ENCODE data around the gene OR11H7.
A peak's percentile ranks its signal among the peaks of the same experiment; 100 is the strongest.
"Not testable (repeated sequence)": the region's sequence is repeated elsewhere in the genome, so short reads cannot be mapped to it uniquely, and the experiment has no call there.

OR11H7 gene

DNA sequence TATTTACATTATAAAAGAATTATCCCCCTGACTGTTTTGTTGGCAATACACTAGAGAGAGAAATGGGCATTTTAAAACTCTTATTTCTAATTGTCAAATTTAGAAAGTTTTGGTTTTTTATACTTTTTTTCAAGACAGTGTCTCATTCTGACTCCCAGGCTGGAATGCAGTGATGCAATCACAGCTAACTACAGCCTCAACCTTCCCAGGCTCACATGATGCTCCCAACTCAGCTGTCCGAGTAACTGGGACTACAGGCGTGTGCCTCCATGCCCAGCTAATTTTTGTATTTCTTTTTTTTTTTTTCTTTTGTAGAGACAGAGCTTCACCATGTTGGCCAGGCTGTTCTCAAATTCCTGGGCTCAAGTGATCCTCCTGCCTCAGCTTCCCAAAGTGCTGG lies 13.6 kb upstream of the OR11H7 start:
- TF ChIP-seq, protein P1, sequence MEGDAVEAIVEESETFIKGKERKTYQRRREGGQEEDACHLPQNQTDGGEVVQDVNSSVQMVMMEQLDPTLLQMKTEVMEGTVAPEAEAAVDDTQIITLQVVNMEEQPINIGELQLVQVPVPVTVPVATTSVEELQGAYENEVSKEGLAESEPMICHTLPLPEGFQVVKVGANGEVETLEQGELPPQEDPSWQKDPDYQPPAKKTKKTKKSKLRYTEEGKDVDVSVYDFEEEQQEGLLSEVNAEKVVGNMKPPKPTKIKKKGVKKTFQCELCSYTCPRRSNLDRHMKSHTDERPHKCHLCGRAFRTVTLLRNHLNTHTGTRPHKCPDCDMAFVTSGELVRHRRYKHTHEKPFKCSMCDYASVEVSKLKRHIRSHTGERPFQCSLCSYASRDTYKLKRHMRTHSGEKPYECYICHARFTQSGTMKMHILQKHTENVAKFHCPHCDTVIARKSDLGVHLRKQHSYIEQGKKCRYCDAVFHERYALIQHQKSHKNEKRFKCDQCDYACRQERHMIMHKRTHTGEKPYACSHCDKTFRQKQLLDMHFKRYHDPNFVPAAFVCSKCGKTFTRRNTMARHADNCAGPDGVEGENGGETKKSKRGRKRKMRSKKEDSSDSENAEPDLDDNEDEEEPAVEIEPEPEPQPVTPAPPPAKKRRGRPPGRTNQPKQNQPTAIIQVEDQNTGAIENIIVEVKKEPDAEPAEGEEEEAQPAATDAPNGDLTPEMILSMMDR (IDR thresholded peaks at IDR 0.05; ENCODE audit: control insufficient read depth, extremely low read depth, insufficient read depth), result no peak
- H3K4me3 ChIP-seq (ENCODE audit: low read depth, low read length), result no peak overlapping the region
- no peak for DNase-seq (ENCODE audit: low read depth)

DNA sequence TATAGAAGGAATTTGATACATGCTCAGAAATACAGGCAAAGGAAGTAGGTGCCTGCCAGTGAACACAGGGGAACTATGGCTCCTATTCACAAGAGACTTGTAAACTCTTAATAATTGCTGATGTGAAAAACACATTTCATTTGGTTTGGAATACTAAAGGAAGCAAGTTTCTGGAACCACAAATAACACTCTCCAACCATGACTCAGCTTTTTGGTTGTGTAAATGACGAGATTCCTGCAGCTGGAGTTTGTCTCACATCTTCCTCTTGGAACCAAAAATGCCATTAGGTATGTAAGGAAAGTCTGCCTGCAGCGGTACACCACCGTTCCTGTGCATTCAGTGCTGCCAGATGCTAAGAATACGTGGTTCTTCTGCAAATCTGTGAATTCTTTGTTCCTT lies 9.7 kb upstream of the OR11H7 start:
- TF ChIP-seq, protein P1 (IDR thresholded peaks at IDR 0.05; ENCODE audit: control insufficient read depth, extremely low read depth, insufficient read depth), result no peak
- DNase-seq (ENCODE audit: low read depth), result no peak
- H3K4me3 ChIP-seq (ENCODE audit: low read depth, low read length), result no peak overlapping the region

DNA sequence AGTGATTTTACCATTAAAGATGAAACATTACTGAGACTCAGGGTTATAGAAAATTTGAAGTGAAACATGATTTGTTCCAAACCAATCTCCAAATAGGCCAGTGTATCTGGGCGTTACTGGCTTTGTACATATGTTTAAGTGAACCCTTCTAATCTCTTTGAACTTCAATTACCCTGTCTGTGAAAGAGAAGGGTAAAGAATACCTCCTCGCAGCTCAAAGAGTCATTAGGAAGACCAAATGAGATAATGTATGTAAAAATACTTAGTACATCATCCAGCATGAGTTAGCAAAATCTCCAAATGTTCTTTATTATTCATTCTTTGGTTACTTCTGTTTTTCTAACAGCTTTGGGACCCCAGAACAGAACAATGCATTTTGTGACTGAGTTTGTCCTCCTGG lies 5.4 kb upstream of the OR11H7 start, which contains the start of gene OR11H6:
Gene OR11H6, plus strand, starts transcription at position 301 of the 400 bp plus-strand sequence. Its CDS starts 0 bp downstream, at position 301.
- no peak within 1 kb of the TSS for H3K4me3 ChIP-seq (ENCODE audit: low read depth, low read length)
- no peak for DNase-seq (ENCODE audit: low read depth)
- TF ChIP-seq, protein P1 (IDR thresholded peaks at IDR 0.05; ENCODE audit: control insufficient read depth, extremely low read depth, insufficient read depth), result no peak

DNA sequence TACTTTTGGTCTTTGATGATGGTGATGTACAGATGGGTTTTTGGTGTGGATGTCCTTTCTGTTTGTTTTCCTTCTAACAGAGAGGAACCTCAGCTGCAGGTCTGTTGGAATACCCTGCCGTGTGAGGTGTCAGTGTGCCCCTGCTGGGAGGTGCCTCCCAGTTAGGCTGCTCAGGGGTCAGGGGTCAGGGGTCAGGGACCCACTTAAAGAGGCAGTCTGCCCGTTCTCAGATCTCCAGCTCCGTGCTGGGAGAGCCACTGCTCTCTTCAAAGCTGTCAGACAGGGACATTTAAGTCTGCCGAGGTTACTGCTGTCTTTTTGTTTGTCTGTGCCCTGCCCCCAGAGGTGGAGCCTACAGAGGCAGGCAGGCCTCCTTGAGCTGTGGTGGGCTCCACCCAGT lies 6.6 kb downstream of the OR11H7 start:
- not testable (repeated sequence) for DNase-seq (ENCODE audit: low read depth); H3K4me3 ChIP-seq (ENCODE audit: low read depth, low read length)

DNA sequence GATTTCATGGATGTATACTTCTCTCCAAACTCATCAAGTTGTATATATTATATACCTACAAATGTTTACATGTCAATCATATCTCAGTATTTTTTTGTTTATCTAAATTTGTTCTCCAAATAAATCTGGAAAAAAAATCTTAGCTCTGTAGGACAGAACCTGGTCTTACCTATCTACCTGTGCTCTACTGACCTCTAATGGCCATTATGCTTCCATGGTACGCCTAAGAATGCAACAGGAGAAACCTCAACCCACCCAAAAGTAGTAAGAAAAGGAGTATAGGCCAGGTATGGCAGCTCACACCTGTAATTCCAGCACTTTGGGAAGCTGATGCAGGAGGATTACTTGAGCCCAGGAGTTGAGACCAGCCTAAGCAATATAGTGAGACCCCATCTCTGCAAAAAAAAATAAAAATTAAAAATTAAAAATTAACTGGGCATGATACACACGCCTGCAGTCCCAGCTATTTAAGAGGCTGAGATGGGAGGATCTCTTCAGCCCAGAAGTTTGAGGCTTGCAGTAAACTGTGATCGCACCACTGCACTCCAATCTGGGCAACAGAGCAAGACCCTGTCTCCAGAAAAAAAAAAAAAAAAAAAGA lies 19.0 kb downstream of the OR11H7 start:
- TF ChIP-seq, protein P1 (IDR thresholded peaks at IDR 0.05; ENCODE audit: control insufficient read depth, extremely low read depth, insufficient read depth), result peak; percentile 82
- H3K4me3 ChIP-seq (ENCODE audit: low read depth, low read length), result no peak overlapping the region
- DNase-seq (ENCODE audit: low read depth), result peak; percentile 63

DNA sequence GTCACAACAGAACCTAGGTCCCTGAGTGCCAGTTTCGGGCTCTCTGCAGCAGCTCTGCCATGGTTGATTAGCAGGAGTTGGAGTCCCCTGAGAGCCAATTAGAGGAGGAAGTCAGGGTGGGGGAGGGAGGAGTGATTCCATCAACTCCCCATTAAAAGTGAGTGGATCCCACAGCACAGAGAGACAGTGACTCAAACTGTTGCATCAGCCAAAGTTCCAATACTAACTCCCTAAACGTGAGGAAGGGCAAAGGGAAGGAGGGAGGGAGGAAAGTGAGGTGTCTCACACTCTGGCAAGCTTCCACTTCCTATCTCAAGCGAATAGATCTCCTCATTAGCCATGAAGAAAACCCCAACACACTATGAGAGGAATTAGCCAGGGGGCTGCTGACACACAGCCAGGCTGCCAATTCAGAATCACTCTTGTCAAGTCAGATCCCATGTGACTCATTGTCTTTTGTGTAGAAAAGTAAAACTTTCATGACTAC lies 33.9 kb downstream of the OR11H7 start:
- DNase-seq (ENCODE audit: low read depth), result no peak
- H3K4me3 ChIP-seq (ENCODE audit: low read depth, low read length), result no peak overlapping the region

DNA sequence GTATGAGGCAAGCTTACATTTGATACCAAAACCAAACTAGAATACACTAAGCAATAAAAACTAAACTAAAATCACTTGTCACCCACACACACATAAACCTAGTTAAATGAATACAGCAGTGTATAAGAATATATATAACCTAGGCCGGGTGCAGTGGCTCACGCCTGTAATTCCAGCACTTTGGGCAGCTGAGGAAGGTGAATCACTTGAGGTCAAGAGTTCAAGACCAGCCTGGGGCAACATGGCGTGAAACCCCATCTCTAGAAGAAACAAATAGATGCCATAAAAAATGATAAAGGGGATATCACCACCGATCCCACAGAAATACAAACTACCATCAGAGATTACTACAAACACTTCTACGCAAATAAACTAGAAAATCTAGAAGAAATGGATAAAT lies 35.6 kb downstream of the OR11H7 start:
- not testable (repeated sequence) for H3K4me3 ChIP-seq (ENCODE audit: low read depth, low read length); DNase-seq (ENCODE audit: low read depth)

More for the DNA sequence above, 33.9 kb downstream of the OR11H7 start:
- TF ChIP-seq, protein P1 (IDR thresholded peaks at IDR 0.05; ENCODE audit: control insufficient read depth, extremely low read depth, insufficient read depth), result no peak

DNA sequence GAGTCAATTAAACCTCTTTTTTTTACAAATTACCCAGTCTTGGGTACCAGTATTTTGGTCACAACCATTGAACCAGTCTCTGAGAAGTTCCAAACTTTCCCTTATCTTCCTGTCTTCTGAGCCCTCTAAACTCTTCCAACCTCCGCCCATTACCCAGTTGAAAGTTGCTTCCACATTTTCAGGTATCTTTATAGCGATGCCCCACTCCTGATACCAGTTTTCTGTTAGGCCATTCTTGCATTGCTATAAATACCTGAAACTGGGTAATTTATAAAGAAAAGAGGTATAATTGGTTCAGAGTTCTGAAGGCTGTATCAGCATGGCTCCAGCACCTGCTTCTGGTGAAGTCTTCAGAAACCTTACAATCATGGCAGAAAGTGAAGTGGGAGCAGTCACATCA lies 45.3 kb downstream of the OR11H7 start:
- no peak for DNase-seq (ENCODE audit: low read depth)
- H3K4me3 ChIP-seq (ENCODE audit: low read depth, low read length), result no peak overlapping the region
- TF ChIP-seq, protein P1 (IDR thresholded peaks at IDR 0.05; ENCODE audit: control insufficient read depth, extremely low read depth, insufficient read depth), result no peak
